Upper lobe of left lung (tissue), 4 donors: ENCODE data around the gene JMJD1C.

Experiments used
- CTCF ChIP-seq, 6 experiments: fragments of 450-650 bp in 4 of 6; fragments of 200-600 bp in 2 of 6; sonication (generic) in 2 of 6; IDR thresholded peaks; one replicate each; pipeline ENCODE4 v1.5.1; 2016 to 2019; ENCODE audit warnings: antibody characterized with exemption in 6 of 6
- EP300 ChIP-seq, 4 donors: sonication (generic); formaldehyde crosslinking; IDR thresholded peaks; one replicate each; pipeline ENCODE4 v1.5.1; 2017; ENCODE audit warnings: antibody characterized with exemption in 4 of 4, control low read depth in 2 of 4
- POLR2A ChIP-seq, 4 donors: fragments of 450-650 bp; IDR thresholded peaks; one replicate each; pipeline ENCODE4 v1.5.1; 2016 to 2017; ENCODE audit warnings: antibody characterized with exemption in 4 of 4, mild to moderate bottlenecking in 2 of 4
- POLR2AphosphoS5 ChIP-seq, 2 donors: sonication (generic); formaldehyde crosslinking; IDR thresholded peaks; one replicate each; pipeline ENCODE4 v1.5.1; 2017; ENCODE audit warnings: antibody characterized with exemption in 2 of 2

- TF ChIP-seq CTCF (IDR thresholded peaks at IDR 0.05) (no peak), POLR2AphosphoS5 (IDR thresholded peaks at IDR 0.05) (no peak), EP300 (IDR thresholded peaks at IDR 0.05) (no peak), POLR2A (IDR thresholded peaks at IDR 0.05) (no peak)
Measured at GRCh38 chr10:63204667-63205391, 260.9 kb downstream of the JMJD1C start.
